HG02610 (cell line): ENCODE measurements around the gene RPLP2.

Experiments used
- ATAC-seq: cut with Tn5 transposase; IDR thresholded peaks from one replicate; pipeline ENCODE4 v1.9.1; 2021; ENCODE audit warnings: mild to moderate bottlenecking, moderate library complexity; ENCODE audit not compliant: unreplicated experiment

The RPLP2 gene

DNA sequence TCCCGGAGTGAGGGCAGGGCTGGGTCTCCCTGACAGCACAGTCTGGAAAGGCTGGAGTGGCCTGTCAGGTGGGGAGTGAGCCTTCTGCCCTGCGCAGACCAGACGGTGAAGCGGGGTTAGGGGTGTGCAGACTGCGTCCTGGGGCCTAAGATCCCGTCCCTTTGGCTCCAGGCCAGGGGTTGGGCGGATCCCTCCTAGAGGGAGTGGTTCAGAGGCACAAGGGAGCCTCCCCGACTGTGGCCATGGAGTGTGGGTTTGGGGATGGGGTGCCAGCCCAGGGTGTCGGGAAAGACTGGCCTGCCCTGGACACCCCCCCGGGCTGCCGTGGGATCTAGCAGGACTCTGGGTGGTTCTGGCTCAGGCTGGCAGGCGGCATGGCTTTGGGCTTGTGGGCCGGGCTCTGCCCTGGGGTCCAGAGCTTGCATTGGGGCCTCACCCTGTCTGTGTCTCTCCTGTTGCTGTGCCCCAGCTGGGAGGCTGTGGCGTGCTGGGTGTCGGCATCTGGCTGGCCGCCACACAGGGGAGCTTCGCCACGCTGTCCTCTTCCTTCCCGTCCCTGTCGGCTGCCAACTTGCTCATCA lies 52.4 kb downstream of the RPLP2 start:
- no peak for ATAC-seq
